RPMI7951 (cell line): Measurements from ENCODE around the gene HCLS1. TPM values are rescaled to one million over a fixed set of nuclear protein-coding genes. Genes with fewer than 3 reads are reported as not detected.
"Not testable (repeated sequence)": the region's sequence is repeated elsewhere in the genome, so short reads cannot be mapped to it uniquely, and the experiment has no call there.

Source experiments
- DNase-seq: peaks from one replicate; pipeline ENCODE4 v3.0.0-alpha.2; 2012; ENCODE audit warnings: low read depth
- total RNA-seq: library from RNA; depleted of rRNA; stranded (reverse); fragments of >200 nt; shearing (Covaris generic); gene quantifications from 2 replicates; pipeline ENCODE4 v1.2.3, GENCODE V29; 2014; rRNA removed

HCLS1 gene
- total RNA-seq = 0.24 and 0.39 TPM in 2 replicates

- no peak for DNase-seq
Measured at GRCh38 chr3:121660356-121661171, at the start of gene HCLS1. Gene HCLS1, minus strand, starts transcription at chr3:121660903. Its CDS starts 2,556 bp downstream, at chr3:121658347.

GRCh38 chr3:121710347-121710746 lies 49.6 kb upstream of the HCLS1 start:
- DNase-seq = no peak

- DNase-seq = no peak
Measured at GRCh38 chr3:121707531-121708273, 47.0 kb upstream of the HCLS1 start.

GRCh38 chr3:121705541-121705940 lies 44.8 kb upstream of the HCLS1 start:
- no peak for DNase-seq

- no peak for DNase-seq
Measured at GRCh38 chr3:121703973-121704372, 43.3 kb upstream of the HCLS1 start.

- no peak for DNase-seq
Measured at GRCh38 chr3:121698901-121699300, 38.2 kb upstream of the HCLS1 start.

GRCh38 chr3:121698476-121698875 lies 37.8 kb upstream of the HCLS1 start:
- DNase-seq = no peak

GRCh38 chr3:121696186-121696585 lies 35.5 kb upstream of the HCLS1 start:
- DNase-seq = no peak

- DNase-seq = no peak
Measured at GRCh38 chr3:121692010-121692699, 31.5 kb upstream of the HCLS1 start.

GRCh38 chr3:121690777-121691405 lies 30.2 kb upstream of the HCLS1 start:
- no peak for DNase-seq

- not testable (repeated sequence) for DNase-seq
Measured at GRCh38 chr3:121688747-121689146, 28.0 kb upstream of the HCLS1 start.

GRCh38 chr3:121681792-121682191 lies 21.1 kb upstream of the HCLS1 start:
- no peak for DNase-seq

- DNase-seq = no peak
Measured at GRCh38 chr3:121677141-121677540, 16.4 kb upstream of the HCLS1 start.

GRCh38 chr3:121670676-121671075 lies 10.0 kb upstream of the HCLS1 start:
- no peak for DNase-seq

GRCh38 chr3:121667333-121667732 lies 6.6 kb upstream of the HCLS1 start:
- DNase-seq = no peak

- no peak for DNase-seq
Measured at GRCh38 chr3:121665488-121665887, 4.8 kb upstream of the HCLS1 start.

GRCh38 chr3:121663171-121663847 lies 2.6 kb upstream of the HCLS1 start:
- DNase-seq = no peak

- DNase-seq = no peak
Measured at GRCh38 chr3:121662742-121663141, 2.0 kb upstream of the HCLS1 start.

GRCh38 chr3:121661376-121661775 lies 673 bp upstream of the HCLS1 start:
- no peak for DNase-seq

- no peak for DNase-seq
Measured at GRCh38 chr3:121659586-121659985, 1.1 kb downstream of the HCLS1 start.

GRCh38 chr3:121658716-121659435 lies 1.8 kb downstream of the HCLS1 start:
- DNase-seq = no peak
